DND-41 (cell line): ENCODE data around the gene NYNRIN.
"Not testable (repeated sequence)": the region's sequence is repeated elsewhere in the genome, so short reads cannot be mapped to it uniquely, and the experiment has no call there.

Experiments used
- ATAC-seq: fragments of 200-7000 bp; cut with Tn5 transposase; 3 replicates; pipeline ENCODE4 v1.9.1; 2021; ENCODE audit warnings: low read depth; ENCODE audit not compliant: insufficient read depth
- DNase-seq: peaks from one replicate; pipeline ENCODE4 v3.0.0-alpha.2; 2020
- H2AFZ ChIP-seq: 2 replicates; pipeline ENCODE4 v1.6.0; 2012; ENCODE audit warnings: low read depth, low read length
- H3K27ac ChIP-seq: 2 replicates; pipeline ENCODE4 v1.5.1; 2012; ENCODE audit warnings: low read length, inconsistent platforms
- H3K27me3 ChIP-seq: fragments of 200-600 bp; sonication (generic); 2 replicates; pipeline ENCODE4 v1.6.0; 2012; ENCODE audit warnings: low read length, mild to moderate bottlenecking, inconsistent platforms; ENCODE audit not compliant: insufficient read depth, poor library complexity
- H3K36me3 ChIP-seq: 2 replicates; pipeline ENCODE4 v1.5.1; 2012; ENCODE audit warnings: low read length, inconsistent platforms; ENCODE audit not compliant: insufficient read depth
- H3K4me1 ChIP-seq: 2 replicates; pipeline ENCODE4 v1.5.1; 2012; ENCODE audit warnings: mild to moderate bottlenecking, low read length; ENCODE audit not compliant: insufficient read depth
- H3K4me2 ChIP-seq: 2 replicates; pipeline ENCODE4 v1.6.0; 2012; ENCODE audit warnings: mild to moderate bottlenecking, moderate library complexity, low read length, inconsistent platforms; ENCODE audit not compliant: insufficient read depth
- H3K4me3 ChIP-seq, 2 experiments: fragments of 200-600 bp in 1 of 2; shearing (Covaris generic) in 1 of 2; 2 replicates each; pipeline ENCODE4 v1.5.1; 2012 to 2016; ENCODE audit warnings: inconsistent platforms in 2 of 2, low read length in 2 of 2, mild to moderate bottlenecking in 2 of 2, low read depth in 1 of 2, moderate library complexity in 1 of 2
- H3K79me2 ChIP-seq: 2 replicates; pipeline ENCODE4 v1.6.0; 2012; ENCODE audit warnings: low read length, inconsistent platforms; ENCODE audit not compliant: insufficient read depth
- H3K9ac ChIP-seq: 2 replicates; pipeline ENCODE4 v1.6.0; 2012; ENCODE audit warnings: low read depth, mild to moderate bottlenecking, inconsistent platforms, low read length, moderate library complexity
- H3K9me3 ChIP-seq: 2 replicates; pipeline ENCODE4 v1.5.1; 2012; ENCODE audit warnings: low read length, moderate library complexity, mild to moderate bottlenecking, inconsistent platforms; ENCODE audit not compliant: insufficient read depth, severe bottlenecking
- H4K20me1 ChIP-seq: 2 replicates; pipeline ENCODE4 v1.6.0; 2012; ENCODE audit warnings: low read length; ENCODE audit not compliant: insufficient read depth
- CTCF ChIP-seq: IDR thresholded peaks from 2 replicates; pipeline ENCODE4 v1.5.1; 2012; ENCODE audit warnings: borderline replicate concordance, low read length, moderate library complexity, mild to moderate bottlenecking; ENCODE audit not compliant: poor library complexity, severe bottlenecking; ENCODE audit errors: extremely low read depth
- EZH2 ChIP-seq: IDR thresholded peaks from 3 replicates; pipeline ENCODE4 v1.6.1; 2012; ENCODE audit warnings: borderline replicate concordance, low read depth, mild to moderate bottlenecking, moderate library complexity, low read length, inconsistent platforms; ENCODE audit not compliant: severe bottlenecking

The NYNRIN gene

GRCh38 chr14:24442240-24443052 lies 43.6 kb downstream of the NYNRIN start, which contains the start of gene SDR39U1:
Gene SDR39U1 (minus strand): TSS chr14:24442776. CDS start chr14:24442769, 7 bp downstream.
- peaks cover 39% of the 10 kb centered on the region for H3K36me3 ChIP-seq
- ATAC-seq (peak; percentile 87), DNase-seq (peak; percentile 99)
- no peaks in the 10 kb centered on the region for H3K27me3 ChIP-seq
- peak within 1 kb of the TSS; percentile 64 to 69 for H3K4me3 ChIP-seq
- H3K9me3 ChIP-seq = no peaks in the 10 kb centered on the region
- H3K79me2 ChIP-seq = peaks cover 36% of the 10 kb centered on the region
- TF ChIP-seq CTCF = peak; percentile 18
- no peak for TF ChIP-seq EZH2
- H3K4me2 ChIP-seq = peak within 1 kb of the TSS; percentile 94
- peaks cover 14% of the 10 kb centered on the region; the same call in 1 of the 2 replicates for H4K20me1 ChIP-seq
- peak within 1 kb of the TSS; percentile 89 for H3K27ac ChIP-seq
- peak within 1 kb of the TSS; percentile 80 for H3K9ac ChIP-seq
- peak within 1 kb of the TSS; percentile 79 for H2AFZ ChIP-seq
- peaks cover 34% of the 10 kb centered on the region for H3K4me1 ChIP-seq

GRCh38 chr14:24443053-24443665 lies 44.4 kb downstream of the NYNRIN start:
- Histone ChIP-seq H4K20me1 (peaks cover 14% of the 10 kb centered on the region; the same call in 1 of the 2 replicates), H3K9ac (peak overlapping the region; percentile 80), H3K9me3 (no peaks in the 10 kb centered on the region), H3K4me3 (peak overlapping the region; percentile 64 to 69), H3K27ac (peak overlapping the region; percentile 82), H3K4me1 (peaks cover 31% of the 10 kb centered on the region), H3K36me3 (peaks cover 32% of the 10 kb centered on the region), H3K4me2 (peak overlapping the region; percentile 91), H3K27me3 (no peaks in the 10 kb centered on the region), H3K79me2 (peaks cover 36% of the 10 kb centered on the region), H2AFZ (peak overlapping the region; percentile 72)
- no peak for DNase-seq
- no peak for ATAC-seq
- TF ChIP-seq EZH2 (no peak), CTCF (no peak)

GRCh38 chr14:24450828-24451227 lies 52.0 kb downstream of the NYNRIN start:
- H3K9me3 ChIP-seq, H4K20me1 ChIP-seq, H3K36me3 ChIP-seq, ATAC-seq, DNase-seq, H3K27ac ChIP-seq, H3K27me3 ChIP-seq, H3K4me3 ChIP-seq, H2AFZ ChIP-seq, H3K79me2 ChIP-seq, H3K9ac ChIP-seq, H3K4me2 ChIP-seq, H3K4me1 ChIP-seq: not testable (repeated sequence)

- Histone ChIP-seq H3K36me3 (no peaks in the 10 kb centered on the region), H3K27me3 (no peaks in the 10 kb centered on the region), H3K4me3 (no peak overlapping the region), H3K4me1 (no peaks in the 10 kb centered on the region), H3K9ac (no peak overlapping the region), H3K27ac (no peak overlapping the region), H3K79me2 (no peaks in the 10 kb centered on the region), H3K4me2 (no peak overlapping the region), H3K9me3 (peaks cover 2% of the 10 kb centered on the region), H4K20me1 (no peaks in the 10 kb centered on the region), H2AFZ (no peak overlapping the region)
- TF ChIP-seq CTCF (no peak), EZH2 (no peak)
- DNase-seq = no peak
- no peak for ATAC-seq
Measured at GRCh38 chr14:24456980-24457379, 58.2 kb downstream of the NYNRIN start.
